A549 (cell line): ENCODE results near the gene SLC24A4. TPM values are rescaled to one million over a fixed set of nuclear protein-coding genes. Genes with fewer than 3 reads are reported as not detected.

ENCODE experiments used
- ATAC-seq, 2 experiments: fragments of 200-7000 bp in 1 of 2; fragments of >200 bp in 1 of 2; cut with Nextera tagmentation in 1 of 2; cut with Tn5 transposase in 1 of 2; 3 replicates each; pipeline versions ENCODE4 v1.8.0 to v1.9.1; 2018 to 2020; ENCODE audit warnings: mild to moderate bottlenecking in 1 of 2, moderate library complexity in 1 of 2
- CTCF ChIA-PET: fragments of 300-600 bp; sonication (Branson Sonifier 250); formaldehyde crosslinking; extraction: SDS; loops from one replicate; lab custom pipeline; 2021; ENCODE audit warnings: antibody characterized with exemption, inconsistent platforms; lab: Yijun Ruan, JAX
- POLR2A ChIA-PET: fragments of 350-600 bp; formaldehyde crosslinking; extraction: SDS; loops from one replicate; lab custom pipeline; 2021; ENCODE audit warnings: antibody characterized with exemption, inconsistent platforms; lab: Yijun Ruan, JAX
- DNase-seq, 2 experiments: peaks; one replicate each; pipeline versions ENCODE4 v3.0.0 to v3.0.0-alpha.2; 2011 to 2016; ENCODE audit warnings: low read depth in 1 of 2, low spot score in 1 of 2
- FAIRE-seq: peaks from 2 replicates; lab custom pipeline; 2011; peaks lifted over from hg19 to GRCh38; lab: Jason Lieb, UNC
- H3K27ac ChIP-seq, 2 experiments: fragments of >200 bp; sonication (Bioruptor Twin); formaldehyde crosslinking; 3 replicates each; pipeline ENCODE4 v1.5.1; 2016 to 2017
- H3K4me1 ChIP-seq: fragments of >200 bp; sonication (Bioruptor Twin); formaldehyde crosslinking; 3 replicates; pipeline ENCODE4 v1.6.1; 2016
- H3K4me2 ChIP-seq: fragments of >200 bp; sonication (Bioruptor Twin); formaldehyde crosslinking; 3 replicates; pipeline ENCODE4 v1.6.1; 2016
- H3K4me3 ChIP-seq: fragments of >200 bp; sonication (Bioruptor Twin); formaldehyde crosslinking; 3 replicates; pipeline ENCODE4 v1.5.1; 2016
- H3K9me3 ChIP-seq: fragments of >200 bp; sonication (Bioruptor Twin); formaldehyde crosslinking; 3 replicates; pipeline ENCODE4 v1.6.1; 2016
- BHLHE40 ChIP-seq: IDR thresholded peaks from 2 replicates; pipeline ENCODE4 v1.6.1; 2012; ENCODE audit warnings: low read depth, low read length, inconsistent platforms
- CBX2 ChIP-seq: fragments of 200-600 bp; sonication (generic); IDR thresholded peaks from 2 replicates; pipeline ENCODE4 v1.6.1; 2016; ENCODE audit warnings: low read depth, mild to moderate bottlenecking, borderline replicate concordance
- CBX8 ChIP-seq: fragments of 200-600 bp; sonication (generic); IDR thresholded peaks from 2 replicates; pipeline ENCODE4 v1.6.1; 2016
- CEBPB ChIP-seq, 2 experiments: fragments of >200 bp in 1 of 2; sonication (Bioruptor Twin) in 1 of 2; formaldehyde crosslinking in 1 of 2; IDR thresholded peaks; 2 replicates each; pipeline ENCODE4 v1.6.1; 2012 to 2016
- CHD4 ChIP-seq: fragments of 200-600 bp; sonication (generic); IDR thresholded peaks from 2 replicates; pipeline ENCODE4 v1.6.1; 2016; ENCODE audit warnings: antibody characterized with exemption, mild to moderate bottlenecking, borderline replicate concordance
- CTCF ChIP-seq: fragments of >200 bp; sonication (Bioruptor Twin); formaldehyde crosslinking; IDR thresholded peaks from 3 replicates; pipeline ENCODE4 v1.5.1; 2016
- E2F6 ChIP-seq: IDR thresholded peaks from 2 replicates; pipeline ENCODE4 v1.6.1; 2012; ENCODE audit warnings: low read depth, borderline replicate concordance
- FOSB ChIP-seq: fragments of 250-450 bp; sonication (Bioruptor Pico); IDR thresholded peaks from 2 replicates; pipeline ENCODE4 v1.5.0; 2020; ENCODE audit warnings: mild to moderate bottlenecking, moderate library complexity
- FOSL2 ChIP-seq, 2 experiments: fragments of 450-650 bp in 1 of 2; fragments of >200 bp in 1 of 2; sonication (Bioruptor Twin) in 1 of 2; formaldehyde crosslinking; IDR thresholded peaks; 2 replicates each; pipeline versions ENCODE4 v1.5.0 to v1.6.1; 2016 to 2020; ENCODE audit warnings: mild to moderate bottlenecking in 1 of 2, moderate library complexity in 1 of 2
- GATA3 ChIP-seq: IDR thresholded peaks from 2 replicates; pipeline ENCODE4 v1.6.1; 2012; ENCODE audit warnings: borderline replicate concordance
- HEYL ChIP-seq: fragments of 250-450 bp; sonication (Bioruptor Pico); IDR thresholded peaks from 2 replicates; pipeline ENCODE4 v1.8.0; 2021; ENCODE audit warnings: mild to moderate bottlenecking, moderate library complexity
- HOXA7 ChIP-seq: fragments of 250-450 bp; sonication (Bioruptor Pico); IDR thresholded peaks from 2 replicates; pipeline ENCODE4 v1.5.0; 2020; ENCODE audit warnings: mild to moderate bottlenecking, moderate library complexity
- HOXB5 ChIP-seq: fragments of 250-450 bp; sonication (Bioruptor Pico); IDR thresholded peaks from 2 replicates; pipeline ENCODE4 v1.5.0; 2020; ENCODE audit warnings: mild to moderate bottlenecking, moderate library complexity
- JUN ChIP-seq, 2 experiments: fragments of >200 bp; sonication (Bioruptor Twin); formaldehyde crosslinking; IDR thresholded peaks; 2 replicates in 1 of 2; 3 replicates in 1 of 2; pipeline ENCODE4 v1.6.1; 2016 to 2017
- JUNB ChIP-seq: fragments of >200 bp; sonication (Bioruptor Twin); formaldehyde crosslinking; IDR thresholded peaks from 2 replicates; pipeline ENCODE4 v1.6.1; 2016
- KDM1A ChIP-seq: fragments of 200-600 bp; sonication (generic); IDR thresholded peaks from 2 replicates; pipeline ENCODE4 v1.6.1; 2016; ENCODE audit warnings: low read depth, mild to moderate bottlenecking
- KDM5A ChIP-seq: fragments of 200-600 bp; sonication (generic); IDR thresholded peaks from 2 replicates; pipeline ENCODE4 v1.6.1; 2016; ENCODE audit warnings: antibody characterized with exemption, mild to moderate bottlenecking
- MAFK ChIP-seq: fragments of 450-650 bp; IDR thresholded peaks from 2 replicates; pipeline ENCODE4 v1.6.1; 2014; ENCODE audit not compliant: partially characterized antibody
- MYC ChIP-seq: IDR thresholded peaks from 2 replicates; pipeline ENCODE4 v1.6.1; 2012; ENCODE audit warnings: mild to moderate bottlenecking, inconsistent platforms, low read length, improper control_type of control experiment, borderline replicate concordance
- NFE2L2 ChIP-seq: fragments of 150-350 bp; conservative IDR thresholded peaks from 2 replicates; pipeline ENCODE4 v1.6.1; 2014; ENCODE audit warnings: low read length
- NPAS2 ChIP-seq: fragments of 250-450 bp; sonication (Bioruptor Pico); IDR thresholded peaks from 2 replicates; pipeline ENCODE4 v1.8.0; 2022; ENCODE audit warnings: mild to moderate bottlenecking, moderate library complexity, borderline replicate concordance
- POLR2A ChIP-seq: IDR thresholded peaks from 2 replicates; pipeline ENCODE4 v1.6.1; 2012; ENCODE audit warnings: mild to moderate bottlenecking, low read length
- POLR2AphosphoS2 ChIP-seq: conservative IDR thresholded peaks from 2 replicates; pipeline ENCODE4 v1.6.1; 2012; ENCODE audit warnings: low read length, improper control_type of control experiment, inconsistent platforms
- RAD21 ChIP-seq, 2 experiments: fragments of >200 bp in 1 of 2; sonication (Bioruptor Twin) in 1 of 2; formaldehyde crosslinking in 1 of 2; IDR thresholded peaks in 1 of 2; conservative IDR thresholded peaks in 1 of 2; 2 replicates in 1 of 2; 3 replicates in 1 of 2; pipeline ENCODE4 v1.6.1; 2012 to 2018; ENCODE audit warnings: inconsistent platforms in 1 of 2
- RCOR1 ChIP-seq: fragments of 150-350 bp; IDR thresholded peaks from 2 replicates; pipeline ENCODE4 v1.6.1; 2014; ENCODE audit warnings: antibody characterized with exemption, low read length, low read depth
- RFX5 ChIP-seq: fragments of 450-650 bp; IDR thresholded peaks from 2 replicates; pipeline ENCODE4 v1.7.1; 2014; ENCODE audit warnings: antibody characterized with exemption, mild to moderate bottlenecking, moderate library complexity
- SREBF2 ChIP-seq: fragments of 450-650 bp; IDR thresholded peaks from 2 replicates; pipeline ENCODE4 v1.6.1; 2014; ENCODE audit warnings: mild to moderate bottlenecking, moderate library complexity
- TFCP2L1 ChIP-seq: fragments of 250-450 bp; sonication (Bioruptor Pico); IDR thresholded peaks from 2 replicates; pipeline ENCODE4 v1.5.0; 2021; ENCODE audit warnings: mild to moderate bottlenecking
- TP53 ChIP-seq: fragments of 250-450 bp; sonication (Bioruptor Pico); IDR thresholded peaks from 2 replicates; pipeline ENCODE4 v1.5.0; 2021; ENCODE audit warnings: mild to moderate bottlenecking, moderate library complexity
- ZC3H11A ChIP-seq: fragments of 450-650 bp; IDR thresholded peaks from 2 replicates; pipeline ENCODE4 v1.6.1; 2014; ENCODE audit warnings: antibody characterized with exemption, mild to moderate bottlenecking
- ZFP36 ChIP-seq: fragments of 450-650 bp; IDR thresholded peaks from 2 replicates; pipeline ENCODE4 v1.6.1; 2014; ENCODE audit warnings: borderline replicate concordance; ENCODE audit not compliant: partially characterized antibody
- ZNF302 ChIP-seq: fragments of 250-450 bp; sonication (Bioruptor Pico); IDR thresholded peaks from 2 replicates; pipeline ENCODE4 v1.9.0; 2021; ENCODE audit warnings: inconsistent platforms, mild to moderate bottlenecking, moderate library complexity
- WGBS: methylation state at CpG from one replicate; pipeline ENCODE4 v1.1.6; 2017; ENCODE audit errors: missing lambda C conversion rate; 5-methylcytosine and 5-hydroxymethylcytosine counted together
- polyA plus RNA-seq, 4 experiments: library from polyadenylated mRNA; depleted of rRNA in 3 of 4; stranded (reverse); fragments of >200 nt; fragmentation: RNase III in 1 of 4; extraction: RNeasy Plus Mini Kit Qiagen cat#74134 plus additional on column Dnase treatment in 1 of 4; gene quantifications; 2 replicates in 3 of 4; 3 replicates in 1 of 4; pipeline ENCODE4 v1.2.3, GENCODE V29; 2011 to 2017
- TF ChIP-seq, protein P1 (sequence below): fragments of >200 bp; sonication (Bioruptor Twin); formaldehyde crosslinking; IDR thresholded peaks from 2 replicates; pipeline ENCODE4 v1.6.1; 2016
- TF ChIP-seq, protein P2 (sequence below): IDR thresholded peaks from 2 replicates; pipeline ENCODE4 v1.6.1; 2012

SLC24A4 gene
- polyA plus RNA-seq, 2 of the 4 experiments (the other 2 are of a cell fraction), result 0.05 to 0.19 TPM

DNA sequence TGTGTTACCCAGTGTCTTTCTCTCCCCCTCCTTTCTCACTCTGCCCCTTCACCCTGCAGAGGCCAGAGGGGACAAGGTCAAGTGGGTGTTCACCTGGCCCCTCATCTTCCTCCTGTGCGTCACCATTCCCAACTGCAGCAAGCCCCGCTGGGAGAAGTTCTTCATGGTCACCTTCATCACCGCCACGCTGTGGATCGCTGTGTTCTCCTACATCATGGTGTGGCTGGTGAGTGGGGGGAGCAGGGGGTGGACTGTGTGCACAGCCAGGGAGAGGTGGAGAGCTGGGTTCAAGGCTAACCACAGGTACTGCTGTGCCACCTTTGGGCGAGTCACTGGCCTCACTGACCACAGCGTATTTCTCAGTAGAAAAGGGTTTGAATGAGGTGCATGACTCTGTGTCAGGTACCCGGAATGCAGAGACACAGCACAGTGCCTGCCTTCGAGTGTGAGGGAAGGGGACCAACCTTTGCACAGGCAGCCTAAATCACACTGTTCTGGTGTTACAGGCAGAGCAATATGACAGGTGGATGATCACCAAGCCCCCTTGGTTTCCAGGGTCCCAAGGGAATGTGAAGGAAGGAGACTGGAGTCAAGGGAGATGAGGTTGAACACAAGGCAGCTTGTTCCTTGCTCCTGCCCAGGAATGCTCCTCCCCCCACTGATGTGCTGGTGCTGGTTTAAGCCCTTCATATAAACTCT, 159.8 kb downstream of the SLC24A4 start:
- H3K4me2 ChIP-seq, result no peak overlapping the region
- TF ChIP-seq JUN (IDR thresholded peaks at IDR 0.05) (no peak), BHLHE40 (no peak), HOXA7 (CRISPR knock-in tag) (no peak), KDM1A (no peak), NPAS2 (no peak), MYC (no peak), TP53 (CRISPR knock-in tag) (no peak), MAFK (no peak), TFCP2L1 (CRISPR knock-in tag) (no peak), JUNB (no peak), SREBF2 (no peak)
- H3K27ac ChIP-seq, result 0 out of 6 replicates have a peak overlapping the region, but pooled peaks of 1 of the 2 experiments have one; percentile 3
- no peak for DNase-seq
- ChIA-PET CTCF (interaction anchor here (0.7 to 1.7 kb wide), 2 partner anchors 12 to 16 kb away, joined by 3 to 6 read pairs; no protein-coding TSS in a partner anchor), POLR2A (no interaction called here)
- ATAC-seq, result no peak
- no peak for FAIRE-seq
- H3K4me1 ChIP-seq, result peaks cover 14% of the 10 kb centered on the region; the same call in 2 of the 3 replicates
- H3K4me3 ChIP-seq, result no peak overlapping the region
- 0 out of 3 replicates have a peak, but pooled peaks cover 2% of the 10 kb centered on the region for H3K9me3 ChIP-seq
- WGBS, result 89% methylated on average over 8 of the region's 9 CpGs

GRCh38 chr14:92484132-92484823, 161.3 kb downstream of the SLC24A4 start:
- 69% methylated on average over 7 of the region's 7 CpGs for WGBS
- no peaks in the 10 kb centered on the region for H3K9me3 ChIP-seq
- CTCF ChIA-PET, result no interaction called here

GRCh38 chr14:92486881-92487280, 163.9 kb downstream of the SLC24A4 start:
- ChIA-PET CTCF (no interaction called here), POLR2A (no interaction called here)
- Histone ChIP-seq H3K4me1 (peaks cover 3% of the 10 kb centered on the region; the same call in 1 of the 3 replicates), H3K27ac (no peak overlapping the region), H3K4me3 (no peak overlapping the region), H3K4me2 (no peak overlapping the region), H3K9me3 (no peaks in the 10 kb centered on the region)
- no peak for ATAC-seq
- 61% methylated on average over 4 of the region's 4 CpGs for WGBS
- FAIRE-seq, result no peak
- no peak for DNase-seq
- no peak for TF ChIP-seq ZC3H11A
- no peak for TF ChIP-seq BHLHE40
- TF ChIP-seq RCOR1, result no peak
- TF ChIP-seq ZNF302 (CRISPR knock-in tag), result no peak
- TF ChIP-seq SREBF2, result no peak
- TF ChIP-seq, protein P1, sequence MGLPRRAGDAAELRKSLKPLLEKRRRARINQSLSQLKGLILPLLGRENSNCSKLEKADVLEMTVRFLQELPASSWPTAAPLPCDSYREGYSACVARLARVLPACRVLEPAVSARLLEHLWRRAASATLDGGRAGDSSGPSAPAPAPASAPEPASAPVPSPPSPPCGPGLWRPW, result no peak
- no peak for TF ChIP-seq CEBPB (IDR thresholded peaks at IDR 0.05)
- TF ChIP-seq CTCF, result no peak
- TF ChIP-seq CHD4, result no peak
- TF ChIP-seq ZFP36, result no peak
- TF ChIP-seq RAD21 (conservative IDR thresholded peaks at IDR 0.05 in 1 of 2, IDR thresholded peaks at IDR 0.05 in 1 of 2), result no peak
- no peak for TF ChIP-seq HOXB5 (CRISPR knock-in tag)
- TF ChIP-seq, protein P2, sequence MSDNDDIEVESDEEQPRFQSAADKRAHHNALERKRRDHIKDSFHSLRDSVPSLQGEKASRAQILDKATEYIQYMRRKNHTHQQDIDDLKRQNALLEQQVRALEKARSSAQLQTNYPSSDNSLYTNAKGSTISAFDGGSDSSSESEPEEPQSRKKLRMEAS, result no peak
- no peak for TF ChIP-seq E2F6
- TF ChIP-seq FOSB (CRISPR knock-in tag), result no peak

More at GRCh38 chr14:92484132-92484823, 161.3 kb downstream of the SLC24A4 start:
- FAIRE-seq (no peak), DNase-seq (no peak)
- POLR2A ChIA-PET, result no interaction called here
- no peak overlapping the region for H3K4me2 ChIP-seq
- 0 out of 6 replicates have a peak overlapping the region, but pooled peaks of 1 of the 2 experiments have one; percentile 3 for H3K27ac ChIP-seq
- no peak for TF ChIP-seq ZFP36
- TF ChIP-seq RFX5, result no peak
- TF ChIP-seq NPAS2, result no peak
- TF ChIP-seq KDM1A, result no peak
- TF ChIP-seq SREBF2, result no peak
- TF ChIP-seq, protein P2, result no peak
- TF ChIP-seq POLR2A, result no peak
- no peak for TF ChIP-seq KDM5A
- TF ChIP-seq FOSL2 (IDR thresholded peaks at IDR 0.05), result no peak
- no peak for TF ChIP-seq FOSL2 (CRISPR knock-in tag; IDR thresholded peaks at IDR 0.05)
- no peak for TF ChIP-seq CBX8
- no peak for TF ChIP-seq CBX2
- no peak for TF ChIP-seq RCOR1
- no peak for TF ChIP-seq HEYL
- TF ChIP-seq GATA3, result no peak
- no peak for TF ChIP-seq POLR2AphosphoS2
- no peak for TF ChIP-seq NFE2L2
- no peak for TF ChIP-seq BHLHE40
- no peak for TF ChIP-seq MAFK
- TF ChIP-seq, all 56 proteins: peak for 0
- ATAC-seq, result no peak
- H3K4me3 ChIP-seq, result no peak overlapping the region
- peaks cover 14% of the 10 kb centered on the region; the same call in 2 of the 3 replicates for H3K4me1 ChIP-seq
